EH (cell line): ENCODE measurements around the gene MAP2K2.

Source experiments
- DNase-seq: peaks from one replicate; pipeline ENCODE4 v3.0.0-alpha.2; 2015; ENCODE audit warnings: low read depth

The MAP2K2 gene

DNA sequence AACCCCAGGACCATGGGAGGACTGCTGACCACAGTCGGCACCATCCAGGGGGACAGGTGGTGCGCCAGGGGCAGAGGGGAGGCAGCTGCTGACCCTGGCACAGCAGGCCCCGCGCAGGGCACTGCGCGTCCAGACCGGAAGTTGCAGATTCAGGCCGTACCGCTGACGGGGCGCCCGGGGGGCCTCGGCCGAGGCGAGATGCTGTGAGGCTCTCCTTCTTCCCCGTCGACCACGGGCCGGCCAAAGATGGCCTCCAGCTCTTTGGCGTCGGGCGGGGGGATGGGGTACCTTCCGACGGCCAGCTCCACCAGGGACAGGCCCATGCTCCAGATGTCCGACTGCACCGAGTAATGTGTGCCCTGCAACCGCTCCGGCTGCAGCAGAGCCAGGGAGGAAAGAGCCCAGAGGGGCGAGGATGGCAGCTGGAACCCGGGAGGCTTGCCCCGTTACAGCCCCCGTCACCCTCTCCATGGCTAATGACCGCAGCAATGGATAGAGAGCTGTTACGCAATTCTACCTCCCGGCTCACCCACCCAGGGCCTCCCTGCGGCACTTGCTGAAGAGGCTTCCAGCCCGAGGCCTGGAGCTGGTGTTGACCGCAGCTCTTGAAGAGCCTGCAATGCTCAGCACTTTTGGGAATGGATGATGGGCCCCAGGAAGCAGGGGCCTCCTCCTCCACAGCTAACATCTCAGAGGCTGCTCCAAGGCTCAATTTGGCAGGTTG is 24.7 kb downstream of the MAP2K2 start:
- DNase-seq = no peak

DNA sequence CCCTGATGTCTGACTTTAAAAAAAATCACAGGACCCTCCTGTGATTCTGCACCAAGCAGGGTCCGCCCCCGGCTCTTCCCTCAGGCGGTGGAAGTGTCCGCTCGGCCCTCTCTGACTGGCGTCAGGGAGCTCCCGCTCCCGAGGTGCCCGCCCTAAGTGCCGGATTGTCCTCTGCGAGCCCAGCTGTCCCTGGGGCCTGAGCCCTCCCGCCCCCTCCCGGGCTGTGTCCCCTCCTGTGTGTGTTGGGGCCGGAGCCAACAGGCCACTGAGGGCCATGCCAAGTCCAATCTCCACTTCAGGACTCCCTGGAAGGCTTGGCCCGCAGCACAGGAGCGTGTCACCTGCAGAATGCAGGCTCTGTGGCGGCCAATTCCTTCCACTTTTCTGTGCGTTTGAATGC is 25.4 kb downstream of the MAP2K2 start:
- DNase-seq = no peak

DNA sequence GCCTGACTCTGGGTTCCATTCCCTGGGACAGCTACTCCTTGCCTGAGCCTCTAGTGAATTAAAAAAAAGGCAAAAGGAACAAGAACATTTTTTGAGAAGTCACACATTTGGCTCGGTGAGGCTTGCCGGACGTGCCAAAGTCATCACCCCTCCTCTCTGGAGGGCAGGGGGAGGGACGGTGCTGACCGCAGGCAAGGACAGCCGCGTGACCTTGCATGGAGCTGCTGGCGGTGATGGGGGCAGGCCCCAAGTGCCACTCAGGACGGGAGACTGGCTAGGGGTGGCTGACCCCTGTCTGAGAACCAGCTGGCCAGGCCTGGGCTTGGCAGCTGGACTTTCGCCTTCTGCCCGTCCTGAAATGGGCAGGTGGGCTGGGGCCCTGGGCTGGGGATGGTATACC is 26.4 kb downstream of the MAP2K2 start:
- DNase-seq = no peak

DNA sequence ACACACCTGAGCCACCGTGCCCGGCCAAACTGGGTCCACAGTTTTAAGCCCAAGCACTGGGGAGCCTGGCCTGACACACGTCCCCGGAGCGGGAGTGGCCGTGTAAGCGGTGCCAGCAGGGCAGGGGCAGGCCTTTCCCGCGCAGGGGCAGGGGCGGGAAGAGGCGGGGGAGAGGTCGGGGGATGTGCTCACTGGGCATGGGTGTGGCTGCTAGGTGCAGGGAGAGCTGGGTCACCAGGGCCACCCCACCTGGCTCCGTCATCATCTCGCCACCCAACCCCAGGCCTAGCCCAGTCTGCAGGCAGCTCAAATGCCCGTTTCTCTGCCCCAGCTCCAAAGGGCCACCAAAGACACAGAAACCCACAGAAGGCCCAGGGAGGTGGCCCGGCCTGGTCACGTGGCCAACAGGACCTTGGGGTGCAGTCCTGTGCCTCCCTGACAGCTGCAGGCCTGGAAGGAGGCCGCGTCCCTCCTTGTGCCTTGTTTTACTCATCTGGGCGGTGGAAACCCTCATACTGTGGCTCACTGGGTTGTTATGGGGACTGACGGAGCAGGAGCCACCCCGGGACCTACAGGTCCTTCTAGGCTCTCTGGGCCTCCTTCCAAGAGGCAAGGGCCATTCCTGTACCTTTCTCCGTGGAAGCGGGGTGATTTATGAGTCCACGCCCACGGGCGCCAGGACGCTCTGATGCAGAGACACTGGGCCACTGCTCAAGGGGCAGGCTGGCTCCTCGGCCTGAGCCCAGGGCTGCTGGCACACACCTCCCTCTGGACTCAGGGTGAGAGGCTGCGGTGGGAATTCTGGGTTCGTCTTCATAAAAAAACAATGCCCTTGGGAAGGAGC is 27.7 kb downstream of the MAP2K2 start:
- no peak for DNase-seq

DNA sequence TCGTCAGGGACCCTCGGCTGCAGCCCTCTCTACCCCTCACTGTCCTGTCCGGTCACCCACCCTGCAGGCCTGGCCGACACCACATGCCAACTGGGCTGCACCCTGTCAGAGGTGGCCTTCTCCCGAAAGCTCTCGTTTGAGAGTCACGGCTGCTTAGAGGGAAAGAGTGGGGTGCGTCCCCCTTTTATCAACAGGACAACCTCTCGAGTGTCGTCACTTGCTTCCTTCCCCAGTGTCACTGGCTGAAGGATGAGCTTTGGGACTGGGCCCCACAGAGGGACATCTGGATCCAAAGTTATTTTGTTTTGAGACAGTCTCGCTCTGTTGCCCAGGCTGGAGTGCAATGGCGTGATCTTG is 28.5 kb downstream of the MAP2K2 start:
- DNase-seq = no peak

DNA sequence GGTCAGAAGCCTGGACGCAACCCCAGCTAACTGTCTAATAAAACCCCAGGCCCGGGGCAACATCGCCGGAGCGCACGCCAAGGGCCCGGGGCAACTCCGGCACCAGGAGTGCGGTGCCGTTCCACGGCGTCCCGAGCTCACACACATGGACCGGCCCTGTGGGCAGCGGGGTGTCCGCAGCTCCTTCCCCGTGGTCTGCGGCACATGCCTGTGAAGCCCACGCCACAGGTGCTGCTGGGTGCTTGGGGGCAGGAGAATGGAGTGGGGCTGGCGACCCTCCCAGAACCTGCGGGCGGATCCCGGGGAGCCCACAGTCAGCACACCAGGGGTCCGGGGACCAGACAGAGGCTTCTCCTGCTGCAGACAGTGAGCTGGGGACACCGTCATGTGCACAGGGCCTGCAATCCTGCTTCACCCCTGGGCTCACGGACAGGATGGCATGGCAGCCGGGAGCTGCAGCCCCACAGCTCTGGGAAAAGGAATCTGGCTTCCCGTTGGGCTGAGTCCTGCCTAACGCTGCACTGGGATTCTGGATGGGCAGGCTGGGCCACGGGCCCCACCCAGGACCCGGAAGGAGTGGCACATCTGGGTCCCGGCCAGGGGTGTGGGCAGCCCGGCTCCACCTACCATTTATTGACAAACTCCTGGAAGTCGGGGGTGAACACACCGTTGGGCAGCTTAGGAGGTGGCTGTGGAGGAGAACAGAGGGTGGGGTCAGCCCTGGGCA is 29.0 kb downstream of the MAP2K2 start:
- DNase-seq = no peak

DNA sequence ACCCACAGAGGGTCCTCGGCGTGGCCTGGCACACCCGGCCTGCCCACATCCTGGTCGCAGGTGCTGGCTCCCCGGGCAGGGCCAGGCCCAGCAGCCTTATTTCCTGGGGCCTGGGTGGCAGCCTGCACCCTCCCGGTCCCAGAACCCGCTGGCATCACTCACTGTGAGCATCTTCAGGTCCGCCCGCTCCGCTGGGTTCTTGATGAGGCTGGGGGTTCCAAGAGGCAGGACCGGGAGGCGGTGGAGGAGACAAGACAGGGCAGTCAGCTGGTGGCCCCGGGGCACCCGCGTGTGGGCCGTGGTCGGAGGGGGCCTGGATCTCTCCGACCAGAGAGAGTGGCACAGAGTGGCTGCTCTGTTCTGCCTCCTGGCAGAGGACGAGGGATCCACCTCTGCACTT is 29.6 kb downstream of the MAP2K2 start:
- DNase-seq = no peak

DNA sequence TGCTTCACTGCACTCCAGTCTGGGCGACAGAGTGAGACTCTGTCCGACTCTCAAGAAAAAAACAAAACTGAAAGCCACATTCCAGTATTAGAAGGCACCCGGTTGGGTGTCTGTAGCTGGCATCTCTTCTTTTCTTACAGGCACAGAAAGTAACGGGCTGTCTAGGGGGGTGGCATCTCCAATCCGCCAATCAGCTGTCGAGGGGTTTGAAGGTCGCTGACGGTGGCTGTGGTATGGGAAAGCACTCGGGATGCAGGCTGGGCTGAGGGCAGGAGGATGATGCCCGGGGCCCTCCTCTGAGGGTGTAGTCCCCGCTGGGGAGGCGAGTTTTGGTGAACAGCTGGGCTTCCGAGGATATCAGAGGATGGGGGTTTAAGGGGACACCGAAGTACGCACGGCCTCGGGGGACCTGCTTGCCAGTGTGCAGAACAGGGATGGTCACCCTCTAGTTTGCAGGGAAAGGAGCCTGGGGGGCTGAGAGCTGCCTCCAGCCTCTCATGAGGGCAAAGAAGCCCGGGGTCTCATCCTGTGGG is 30.2 kb downstream of the MAP2K2 start:
- DNase-seq = no peak

DNA sequence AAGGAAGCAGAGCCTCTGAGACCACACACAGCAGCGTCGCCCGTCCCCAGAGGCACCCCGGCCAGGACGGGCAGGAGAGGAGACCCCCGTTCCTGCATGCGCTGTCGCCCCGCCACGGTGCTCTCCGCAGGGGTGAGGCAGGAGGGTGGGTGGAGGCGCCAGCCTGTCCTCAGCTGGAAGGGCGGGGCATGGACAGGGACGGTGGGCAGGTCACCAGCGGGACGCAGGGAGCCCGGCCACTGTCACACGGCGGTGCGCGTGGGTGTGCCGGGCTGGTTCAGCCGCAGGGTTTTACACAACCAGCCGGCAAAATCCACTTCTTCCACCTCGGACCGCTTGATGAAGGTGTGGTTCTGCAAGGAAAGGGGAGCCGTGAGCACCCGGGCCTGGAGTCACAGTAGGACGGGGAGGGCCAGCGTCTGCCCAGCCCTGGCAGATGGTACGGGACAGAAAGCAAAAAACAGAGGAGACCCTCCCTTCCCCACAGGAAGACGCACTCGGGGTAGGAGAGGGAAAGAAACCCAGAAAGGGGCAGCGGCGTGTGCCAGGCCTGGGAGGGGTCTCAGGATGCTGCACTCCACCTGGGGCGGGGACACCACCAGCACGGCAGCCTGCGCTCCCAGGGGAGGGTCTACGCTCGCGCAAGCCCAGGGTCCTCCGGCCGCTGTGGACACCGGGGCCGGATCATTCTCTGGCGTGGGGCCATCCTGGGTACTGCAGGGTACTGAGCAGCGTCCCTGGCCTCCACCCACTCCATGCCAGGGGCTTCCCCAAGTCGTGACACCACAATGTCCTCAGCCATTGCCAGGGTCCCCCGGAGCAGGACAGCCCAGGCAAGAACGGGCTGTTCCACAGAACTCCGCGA is 33.3 kb downstream of the MAP2K2 start:
- DNase-seq = no peak

DNA sequence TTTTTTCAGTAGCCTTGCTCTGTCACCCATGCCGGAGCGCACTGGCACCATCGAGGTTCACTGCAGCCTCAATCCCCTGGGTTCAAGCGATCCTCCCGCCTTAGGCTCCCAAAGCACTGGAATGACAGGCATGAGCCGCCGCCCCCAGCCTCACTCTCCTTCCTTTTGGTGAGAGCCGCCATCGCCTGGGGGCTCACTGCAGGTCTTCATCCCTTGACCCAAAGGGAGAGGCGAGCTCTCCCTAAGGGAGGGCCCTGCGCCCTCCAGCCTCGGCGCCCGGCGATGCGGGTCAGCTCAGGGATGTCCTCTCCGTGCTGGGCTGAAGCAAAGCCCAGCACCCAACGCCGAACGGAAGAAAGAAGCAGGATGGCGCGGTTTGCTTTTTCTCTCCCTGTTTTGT is 34.0 kb downstream of the MAP2K2 start:
- no peak for DNase-seq

DNA sequence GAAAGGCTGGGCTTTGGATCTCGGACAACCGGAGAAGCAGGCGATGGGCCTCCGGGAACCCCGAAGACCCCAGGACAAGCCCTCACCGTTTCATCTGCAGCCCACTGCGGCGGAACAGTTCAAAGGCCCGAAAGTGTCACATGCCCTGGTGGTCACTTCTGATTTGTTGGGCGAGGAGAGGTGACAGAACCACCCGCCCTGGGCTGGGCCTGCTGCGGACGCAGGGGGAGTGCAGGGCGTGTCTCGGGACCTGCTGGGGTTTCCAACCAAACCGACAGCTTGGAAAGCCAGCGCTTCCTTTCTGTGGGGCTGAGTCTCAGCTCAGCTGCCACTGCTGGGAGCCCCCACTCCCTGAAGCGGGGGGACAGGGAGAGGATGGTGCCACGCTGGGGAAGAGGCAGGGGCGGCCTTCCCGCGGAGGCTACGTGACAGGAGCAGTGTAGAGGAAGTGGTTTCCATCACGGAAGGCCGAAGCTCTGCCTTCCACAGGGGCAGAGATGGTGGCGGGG is 34.5 kb downstream of the MAP2K2 start:
- DNase-seq = no peak

DNA sequence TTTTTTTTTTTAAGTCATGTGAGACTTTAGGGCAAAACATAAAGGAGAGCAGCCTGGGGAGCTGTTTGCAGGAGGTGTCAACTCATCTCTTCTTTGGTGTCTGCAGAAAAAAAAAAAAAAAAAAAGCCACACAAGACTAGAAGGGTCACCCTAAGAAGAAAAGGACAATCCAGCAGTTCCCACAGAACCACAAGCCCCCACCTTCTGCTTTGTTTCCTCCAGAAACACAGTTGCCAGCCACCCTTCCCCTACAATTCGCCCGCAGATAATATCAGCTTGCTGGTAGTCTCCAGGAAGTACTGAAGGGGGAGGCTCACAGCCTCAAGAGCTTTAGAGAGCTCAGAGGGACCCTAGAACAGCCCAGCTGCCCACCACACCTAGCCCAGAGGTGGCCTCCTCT is 34.9 kb downstream of the MAP2K2 start:
- no peak for DNase-seq

DNA sequence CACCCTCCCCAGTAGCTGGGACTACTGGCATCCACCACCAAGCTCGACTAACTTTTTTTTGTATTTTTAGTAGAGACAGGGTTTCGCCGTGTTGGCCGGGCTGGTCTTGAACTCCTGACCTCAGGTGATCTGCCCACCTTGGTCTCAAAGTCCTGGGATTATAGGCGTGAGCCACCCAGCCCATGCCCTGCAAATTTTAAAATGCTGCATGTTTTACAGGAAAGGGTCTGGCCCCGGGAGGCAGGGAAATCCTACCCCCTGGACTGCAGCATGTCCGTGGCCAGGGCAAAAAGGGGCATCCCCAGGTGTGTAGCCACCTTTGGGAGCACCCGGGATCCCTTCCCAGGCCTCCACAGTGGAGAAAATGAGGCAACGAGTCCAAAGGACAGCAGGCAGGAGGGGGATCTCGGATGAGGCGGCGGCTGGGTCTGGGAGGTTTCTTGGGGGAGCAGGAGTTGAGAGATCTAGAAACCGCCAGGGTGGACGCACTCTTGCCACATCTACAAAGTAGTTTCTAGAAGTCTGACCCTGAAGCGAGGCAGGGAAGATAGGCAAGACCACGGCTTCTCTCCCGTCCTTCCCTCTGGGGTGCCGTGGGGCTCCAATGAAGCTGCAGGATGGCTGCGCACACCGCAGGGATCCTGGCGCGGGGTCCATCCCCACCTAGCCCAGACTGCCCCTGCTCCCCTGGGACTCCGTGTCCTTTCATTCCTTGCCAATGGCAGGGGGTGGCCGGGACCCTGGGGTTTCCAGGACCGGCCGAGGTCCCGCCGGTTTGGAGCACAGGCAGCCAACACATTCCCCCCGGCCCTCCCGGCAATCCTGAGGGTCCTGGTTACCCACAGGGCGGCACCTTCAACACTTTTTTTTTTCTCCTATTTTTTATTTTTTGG is 35.9 kb downstream of the MAP2K2 start:
- DNase-seq = no peak

DNA sequence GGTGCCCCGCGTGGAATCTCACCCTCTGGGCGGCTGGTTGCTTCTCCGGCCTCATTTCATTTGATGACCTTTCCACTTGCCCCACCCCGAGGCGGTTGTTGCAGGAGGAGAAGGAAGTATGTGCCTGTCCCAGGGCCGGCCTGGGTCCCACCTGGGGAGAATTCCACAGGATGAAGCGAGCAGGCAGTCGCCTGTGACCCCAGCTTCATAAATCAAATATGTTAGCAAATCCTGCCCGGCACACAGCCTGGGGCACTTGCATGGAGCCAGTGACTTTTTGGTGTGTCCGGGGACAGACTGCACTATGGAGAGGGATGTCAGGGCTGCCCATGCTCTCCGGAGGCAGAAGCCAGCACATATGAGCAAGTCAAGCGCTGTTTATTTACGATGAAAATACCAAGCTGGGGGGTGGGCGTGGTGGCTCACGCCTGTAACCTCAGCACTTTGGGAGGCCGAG is 37.5 kb downstream of the MAP2K2 start:
- peak; percentile 24 for DNase-seq

DNA sequence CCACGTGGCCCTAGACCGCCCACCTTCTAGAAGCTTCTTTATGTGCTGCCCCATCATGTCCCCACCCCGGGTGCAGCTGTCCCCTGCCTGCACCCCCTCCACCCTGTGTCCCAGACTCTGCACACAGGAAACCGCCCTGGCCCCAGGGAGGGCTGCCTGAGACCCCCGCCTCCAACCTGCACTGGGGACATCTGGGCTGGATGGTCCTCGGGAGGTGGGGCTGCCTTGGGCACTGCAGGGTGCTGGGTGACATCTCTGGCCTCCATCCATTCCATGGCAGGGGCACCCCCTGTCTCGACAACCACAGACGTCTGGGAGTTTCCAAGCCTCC is 39.4 kb downstream of the MAP2K2 start:
- DNase-seq = no peak

DNA sequence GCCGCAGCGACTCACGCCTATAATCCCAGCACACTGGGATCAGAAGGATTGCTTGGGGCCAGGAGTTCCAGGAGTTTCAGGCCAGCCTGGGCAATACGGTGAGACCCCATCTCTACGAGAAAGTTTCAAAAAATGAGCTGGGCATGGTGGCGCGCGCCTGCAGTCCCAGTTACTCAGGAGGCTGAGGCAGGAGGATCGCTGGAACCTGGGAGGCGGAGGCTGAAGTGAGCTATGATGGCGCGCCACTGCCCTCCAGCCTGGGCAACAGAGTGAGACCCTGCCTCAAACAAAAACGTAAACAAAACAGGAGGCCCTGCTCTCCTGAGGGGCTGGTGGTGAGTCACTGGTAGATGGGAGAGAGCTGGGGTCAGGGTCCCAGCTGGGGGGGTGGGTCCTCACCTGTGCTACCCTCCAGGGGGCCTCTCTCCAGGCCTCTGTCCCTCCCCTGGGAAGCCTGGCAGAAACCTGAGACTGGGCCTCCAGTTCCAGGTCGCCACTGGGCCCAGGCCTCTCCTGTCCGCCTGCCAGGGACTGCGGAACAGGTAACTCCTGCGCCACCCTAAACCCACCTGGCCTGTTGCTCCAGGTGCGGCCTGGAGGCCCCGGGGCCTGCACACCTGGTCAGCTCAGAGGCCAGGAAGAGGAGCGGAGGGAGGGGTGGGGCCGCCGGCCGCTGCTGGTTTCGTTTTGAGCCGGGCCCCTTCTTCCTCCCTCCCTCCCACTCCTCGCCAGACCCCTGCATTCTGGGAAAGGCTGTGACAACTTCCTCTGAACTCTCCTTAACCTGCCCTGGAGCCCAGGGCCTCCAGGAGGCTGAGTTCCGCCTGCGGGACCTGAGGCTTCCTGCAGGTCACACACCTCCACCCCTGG is 40.0 kb downstream of the MAP2K2 start:
- DNase-seq = no peak

DNA sequence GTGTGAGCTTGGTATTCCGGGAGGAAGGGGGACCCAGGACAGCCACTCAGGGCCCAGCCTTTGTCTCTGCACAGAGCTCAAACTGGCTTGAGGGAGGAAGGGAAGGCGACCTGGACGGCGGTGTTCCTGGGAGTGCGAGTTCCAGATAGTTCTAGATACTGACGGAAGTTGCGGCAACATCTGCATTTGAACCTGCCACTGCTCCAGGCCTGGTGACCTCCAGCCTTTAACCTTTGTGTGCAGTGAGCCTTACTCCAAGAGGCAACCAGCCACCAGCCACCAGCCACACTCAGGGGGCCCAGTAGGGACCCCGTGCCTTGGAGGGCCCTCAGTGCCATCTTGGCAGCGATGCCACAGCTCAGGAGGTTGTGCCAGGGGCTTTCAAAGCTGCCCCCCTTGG is 41.8 kb downstream of the MAP2K2 start:
- no peak for DNase-seq

DNA sequence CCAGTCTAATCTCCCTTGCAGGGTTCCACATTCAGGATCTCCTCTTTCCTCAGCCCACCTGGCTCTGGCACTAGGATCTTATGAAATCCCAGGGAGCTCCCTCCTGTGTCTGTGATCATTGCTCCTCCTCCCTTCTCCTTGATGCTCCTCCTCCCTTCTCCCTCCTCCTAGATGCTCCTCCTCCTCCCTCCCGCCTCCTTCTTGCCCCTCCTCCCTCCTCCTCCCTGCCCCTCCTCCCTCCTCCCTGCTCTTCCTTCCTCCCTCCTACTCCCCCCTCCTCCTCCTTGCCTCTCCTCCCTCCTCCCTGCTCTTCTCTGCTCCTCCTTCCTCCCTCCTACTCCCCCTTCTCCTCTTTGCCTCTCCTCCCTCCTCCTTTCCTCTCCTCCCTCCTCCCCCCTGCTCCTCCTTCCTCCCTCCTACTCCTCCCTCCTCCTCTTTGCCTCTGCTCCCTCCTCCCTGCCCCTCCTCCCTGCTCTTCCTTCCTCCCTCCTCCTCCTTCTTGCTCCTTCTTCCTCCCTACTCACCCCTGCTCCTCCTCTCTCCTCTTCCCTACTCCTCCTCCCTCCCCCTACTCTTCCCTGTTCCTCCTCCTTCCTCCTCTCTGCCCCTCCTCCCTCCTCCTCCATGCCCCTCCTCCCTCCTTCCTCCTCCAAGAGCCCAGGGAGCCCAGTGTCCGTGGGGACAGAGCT is 42.3 kb downstream of the MAP2K2 start:
- peak; percentile 48 for DNase-seq

DNA sequence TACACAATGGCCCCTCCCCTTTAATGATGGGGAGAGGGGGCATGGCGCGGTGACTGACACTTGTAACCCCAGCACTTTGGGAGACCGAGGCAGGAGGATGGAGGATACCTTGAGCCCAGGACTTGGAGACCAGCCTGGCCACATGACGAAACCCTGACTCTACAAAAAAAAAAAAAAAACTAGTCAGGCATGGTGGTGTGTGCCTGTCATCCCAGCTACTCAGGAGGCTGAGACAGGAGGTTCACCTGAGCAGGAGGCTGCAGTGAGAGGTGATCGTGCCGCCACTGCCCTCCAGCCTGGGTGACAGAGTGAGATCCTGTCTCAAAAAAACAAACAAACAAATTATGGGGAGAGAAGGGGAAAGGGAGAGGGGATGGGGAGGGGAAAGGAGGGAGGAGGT is 43.4 kb downstream of the MAP2K2 start:
- DNase-seq = no peak
